ENCODE data around the gene KIAA1549. TPM values are rescaled to one million over a fixed set of nuclear protein-coding genes. Genes with fewer than 3 reads are reported as not detected.

Gene KIAA1549
- total RNA-seq, 1 experiment from 2014 or later: 14.1 TPM

DNA sequence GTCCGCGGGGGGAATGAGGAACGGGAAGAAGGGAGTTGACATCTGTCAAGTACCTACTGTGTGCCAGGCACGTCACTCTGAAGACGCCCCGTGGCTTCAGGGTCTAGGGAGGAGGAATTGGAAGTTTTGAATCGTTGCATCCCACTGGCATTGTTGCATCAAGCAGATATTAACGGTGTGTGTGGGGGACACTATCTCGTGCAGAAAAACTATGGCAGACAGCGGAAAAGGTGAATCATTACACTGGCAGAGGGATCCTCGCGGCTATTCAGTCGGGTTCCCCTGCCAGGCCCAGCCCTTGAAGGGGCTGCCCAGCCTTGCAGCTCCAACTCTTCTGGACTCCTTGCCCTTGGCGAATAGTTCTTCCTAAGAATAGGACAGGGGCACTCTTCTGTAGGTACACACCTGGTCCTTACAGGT is 1.0 kb upstream of the KIAA1549 start:
- POLR2A ChIA-PET: interaction anchor here (0.5 kb wide), 1 partner anchor 118 kb away, joined by 4 read pairs; no protein-coding TSS in a partner anchor
- no TSS peak for BruUV-seq (replicated peaks)
- CTCF ChIA-PET: interaction anchor here (0.7 kb wide), 1 partner anchor 96 kb away, joined by 3 read pairs; no protein-coding TSS in a partner anchor
- Histone ChIP-seq H3K36me3 (ENCODE audit: control insufficient read depth, insufficient read depth, low read length) (no peaks in the 10 kb centered on the region), H3K27me3 (ENCODE audit: control insufficient read depth, insufficient read depth, low read length) (no peaks in the 10 kb centered on the region), H3K9me3 (ENCODE audit: control insufficient read depth, insufficient read depth, low read depth, low read length) (no peaks in the 10 kb centered on the region), H3K27ac (ENCODE audit: low read length) (peak overlapping the region; percentile 71), H3K4me1 (ENCODE audit: control insufficient read depth, insufficient read depth, low read length) (peaks cover 22% of the 10 kb centered on the region), H3K4me3 (ENCODE audit: low read depth in 2 of 2, low read length in 2 of 2) (peak overlapping the region; percentile 75 to 78)
- intact Hi-C loops (cut with micrococcal nuclease; ENCODE audit: unreplicated experiment) (loop anchor here (10.0 kb wide), 1 partner anchor 97 kb away; no protein-coding TSS in a partner anchor), in situ Hi-C loops (cut with HindIII; ENCODE audit: low pct_unique_long_range_greater_than_20kb, low sequenced_read_pairs) (no loop called here)
- no peak for TF ChIP-seq POLR2AphosphoS5 (IDR thresholded peaks at IDR 0.05; ENCODE audit: low read depth, low read length)
- TF ChIP-seq, protein P1, sequence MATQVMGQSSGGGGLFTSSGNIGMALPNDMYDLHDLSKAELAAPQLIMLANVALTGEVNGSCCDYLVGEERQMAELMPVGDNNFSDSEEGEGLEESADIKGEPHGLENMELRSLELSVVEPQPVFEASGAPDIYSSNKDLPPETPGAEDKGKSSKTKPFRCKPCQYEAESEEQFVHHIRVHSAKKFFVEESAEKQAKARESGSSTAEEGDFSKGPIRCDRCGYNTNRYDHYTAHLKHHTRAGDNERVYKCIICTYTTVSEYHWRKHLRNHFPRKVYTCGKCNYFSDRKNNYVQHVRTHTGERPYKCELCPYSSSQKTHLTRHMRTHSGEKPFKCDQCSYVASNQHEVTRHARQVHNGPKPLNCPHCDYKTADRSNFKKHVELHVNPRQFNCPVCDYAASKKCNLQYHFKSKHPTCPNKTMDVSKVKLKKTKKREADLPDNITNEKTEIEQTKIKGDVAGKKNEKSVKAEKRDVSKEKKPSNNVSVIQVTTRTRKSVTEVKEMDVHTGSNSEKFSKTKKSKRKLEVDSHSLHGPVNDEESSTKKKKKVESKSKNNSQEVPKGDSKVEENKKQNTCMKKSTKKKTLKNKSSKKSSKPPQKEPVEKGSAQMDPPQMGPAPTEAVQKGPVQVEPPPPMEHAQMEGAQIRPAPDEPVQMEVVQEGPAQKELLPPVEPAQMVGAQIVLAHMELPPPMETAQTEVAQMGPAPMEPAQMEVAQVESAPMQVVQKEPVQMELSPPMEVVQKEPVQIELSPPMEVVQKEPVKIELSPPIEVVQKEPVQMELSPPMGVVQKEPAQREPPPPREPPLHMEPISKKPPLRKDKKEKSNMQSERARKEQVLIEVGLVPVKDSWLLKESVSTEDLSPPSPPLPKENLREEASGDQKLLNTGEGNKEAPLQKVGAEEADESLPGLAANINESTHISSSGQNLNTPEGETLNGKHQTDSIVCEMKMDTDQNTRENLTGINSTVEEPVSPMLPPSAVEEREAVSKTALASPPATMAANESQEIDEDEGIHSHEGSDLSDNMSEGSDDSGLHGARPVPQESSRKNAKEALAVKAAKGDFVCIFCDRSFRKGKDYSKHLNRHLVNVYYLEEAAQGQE (IDR thresholded peaks at IDR 0.05; ENCODE audit: insufficient read depth in 1 of 2, low read depth in 2 of 2, low read length in 1 of 2): no peak
- no peak for TF ChIP-seq TCF7L2 (IDR thresholded peaks at IDR 0.05; ENCODE audit: low read depth, low read length)
- no peak for ATAC-seq
- DNase-seq (ENCODE audit: low read depth, low spot score): no peak

DNA sequence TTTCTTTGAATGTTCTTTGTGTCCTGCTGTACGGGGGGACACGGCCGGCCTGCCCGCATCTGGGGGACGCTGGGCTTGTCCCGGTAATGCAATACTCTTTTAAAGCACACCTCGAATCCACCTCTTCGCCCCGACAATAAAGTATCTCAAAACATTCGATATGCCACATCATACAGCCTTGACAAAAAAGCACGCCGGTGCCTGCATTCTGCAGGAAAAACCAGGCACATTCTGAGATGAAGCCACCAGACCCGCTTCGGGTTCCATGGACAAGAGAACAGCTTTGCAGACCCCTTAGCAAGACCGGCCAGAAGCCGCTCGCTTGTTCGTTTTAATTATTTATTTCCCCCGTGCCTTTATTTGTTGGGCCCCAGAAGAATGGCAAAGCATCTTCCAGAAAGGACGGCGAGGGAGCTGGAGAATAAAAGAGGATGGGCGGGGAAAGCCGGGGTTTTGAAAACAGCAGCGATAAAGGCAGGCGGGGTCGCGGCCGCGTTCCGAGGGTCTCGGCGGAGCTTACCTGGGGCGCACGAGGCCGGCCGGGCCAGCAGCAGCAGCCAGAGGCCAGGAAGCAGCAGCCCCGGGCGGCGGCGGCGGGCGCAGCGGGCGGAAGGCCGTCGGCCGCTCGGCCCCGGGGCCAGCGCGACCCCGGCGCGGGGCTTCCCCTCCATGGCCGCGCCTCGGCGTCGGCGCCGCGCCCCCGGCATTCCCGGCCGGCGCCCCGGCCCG is 462 bp downstream of the KIAA1549 start:
- intact Hi-C loops (cut with micrococcal nuclease; ENCODE audit: unreplicated experiment): loop anchor here (10.0 kb wide), 1 partner anchor 96 kb away; no protein-coding TSS in a partner anchor
- H3K27ac ChIP-seq (ENCODE audit: low read length): peak overlapping the region; percentile 81
- H3K36me3 ChIP-seq (ENCODE audit: control insufficient read depth, insufficient read depth, low read length): no peaks in the 10 kb centered on the region
- H3K9me3 ChIP-seq (ENCODE audit: control insufficient read depth, insufficient read depth, low read depth, low read length): no peaks in the 10 kb centered on the region
- ATAC-seq (peak; percentile 45; the same call in 1 of the 2 replicates), DNase-seq (ENCODE audit: low read depth, low spot score) (no peak)
- H3K4me1 ChIP-seq (ENCODE audit: control insufficient read depth, insufficient read depth, low read length): peaks cover 22% of the 10 kb centered on the region
- H3K27me3 ChIP-seq (ENCODE audit: control insufficient read depth, insufficient read depth, low read length): no peaks in the 10 kb centered on the region
- CTCF ChIA-PET: no interaction called here
- in situ Hi-C loops (cut with HindIII; ENCODE audit: low pct_unique_long_range_greater_than_20kb, low sequenced_read_pairs): no loop called here
- H3K4me3 ChIP-seq (ENCODE audit: low read depth in 2 of 2, low read length in 2 of 2): peak overlapping the region; percentile 78 to 90
- TF ChIP-seq POLR2AphosphoS5 (IDR thresholded peaks at IDR 0.05; ENCODE audit: low read depth, low read length) (no peak), TCF7L2 (IDR thresholded peaks at IDR 0.05; ENCODE audit: low read depth, low read length) (no peak), SIN3A (IDR thresholded peaks at IDR 0.05; ENCODE audit: borderline replicate concordance, insufficient read depth, low read depth, low read length) (no peak)
- TF ChIP-seq, protein P1 (IDR thresholded peaks at IDR 0.05; ENCODE audit: insufficient read depth in 1 of 2, low read depth in 2 of 2, low read length in 1 of 2): no peak
- TF ChIP-seq, protein P2, sequence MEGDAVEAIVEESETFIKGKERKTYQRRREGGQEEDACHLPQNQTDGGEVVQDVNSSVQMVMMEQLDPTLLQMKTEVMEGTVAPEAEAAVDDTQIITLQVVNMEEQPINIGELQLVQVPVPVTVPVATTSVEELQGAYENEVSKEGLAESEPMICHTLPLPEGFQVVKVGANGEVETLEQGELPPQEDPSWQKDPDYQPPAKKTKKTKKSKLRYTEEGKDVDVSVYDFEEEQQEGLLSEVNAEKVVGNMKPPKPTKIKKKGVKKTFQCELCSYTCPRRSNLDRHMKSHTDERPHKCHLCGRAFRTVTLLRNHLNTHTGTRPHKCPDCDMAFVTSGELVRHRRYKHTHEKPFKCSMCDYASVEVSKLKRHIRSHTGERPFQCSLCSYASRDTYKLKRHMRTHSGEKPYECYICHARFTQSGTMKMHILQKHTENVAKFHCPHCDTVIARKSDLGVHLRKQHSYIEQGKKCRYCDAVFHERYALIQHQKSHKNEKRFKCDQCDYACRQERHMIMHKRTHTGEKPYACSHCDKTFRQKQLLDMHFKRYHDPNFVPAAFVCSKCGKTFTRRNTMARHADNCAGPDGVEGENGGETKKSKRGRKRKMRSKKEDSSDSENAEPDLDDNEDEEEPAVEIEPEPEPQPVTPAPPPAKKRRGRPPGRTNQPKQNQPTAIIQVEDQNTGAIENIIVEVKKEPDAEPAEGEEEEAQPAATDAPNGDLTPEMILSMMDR (IDR thresholded peaks at IDR 0.05): no peak
- POLR2A ChIA-PET: no interaction called here
- BruUV-seq (replicated peaks): no TSS peak
